Measurements from ENCODE around the gene SYT1.

- TF ChIP-seq GATA2 (IDR thresholded peaks at IDR 0.05; ENCODE audit: low read depth, low read length) (peak; percentile 60; the same call in 1 of the 2 replicates), GATA3 (IDR thresholded peaks at IDR 0.05; ENCODE audit: low read depth, low read length) (peak; percentile 19; the same call in 1 of the 2 replicates)
Observed at GRCh38 chr12:79020106-79020505, 155.5 kb downstream of the SYT1 start.
